Smooth muscle cell (in vitro differentiated cells): ENCODE results near the gene TCP11X2. TPM values are rescaled to one million over a fixed set of nuclear protein-coding genes. Genes with fewer than 3 reads are reported as not detected.

Experiments
- polyA plus RNA-seq: library from polyadenylated mRNA; unstranded; fragments of >200 nt; fragmentation: Nextera tagmentation; extraction: Ambion mirVana; gene quantifications from 2 replicates; pipeline ENCODE4 v1.2.1, GENCODE V29; 2016
- total RNA-seq: library from RNA; depleted of rRNA; stranded (reverse); fragments of >200 nt; gene quantifications from 2 replicates; pipeline ENCODE4 v1.2.3, GENCODE V29; 2014

TCP11X2 gene
- total and polyA plus RNA-seq, 2 experiments from 2014 or later, result not detected

Other genes starting within 250 kb of the TCP11X2 start
- gene NXF2, start 224.6 kb downstream of the TCP11X2 start, total RNA-seq, result not detected in 2 replicates
- gene NXF2, start 224.6 kb downstream of the TCP11X2 start, polyA plus RNA-seq, result not detected in 2 replicates
- gene NXF2B, start 31.8 kb downstream of the TCP11X2 start, total RNA-seq, result not detected in 2 replicates
- not detected in 2 replicates for gene NXF2B, start 31.8 kb downstream of the TCP11X2 start, polyA plus RNA-seq
- gene TMSB15A, start 44.9 kb upstream of the TCP11X2 start, total RNA-seq, result 12.8 and 21.6 TPM in 2 replicates
- 15.8 and 26.7 TPM in 2 replicates for gene TMSB15A, start 44.9 kb upstream of the TCP11X2 start, polyA plus RNA-seq
- 12.9 and 18.9 TPM in 2 replicates for gene ARMCX5, start 127.7 kb upstream of the TCP11X2 start, total RNA-seq
- 5.7 and 7.2 TPM in 2 replicates for gene ARMCX5, start 127.7 kb upstream of the TCP11X2 start, polyA plus RNA-seq
- 2.5 and 2.6 TPM in 2 replicates for gene GPRASP1, start 179.7 kb upstream of the TCP11X2 start, total RNA-seq
- gene GPRASP1, start 179.7 kb upstream of the TCP11X2 start, polyA plus RNA-seq, result 1.8 and 1.9 TPM in 2 replicates
- gene GPRASP2, start 240.6 kb upstream of the TCP11X2 start, total RNA-seq, result 16.5 and 17.7 TPM in 2 replicates
- gene GPRASP2, start 240.6 kb upstream of the TCP11X2 start, polyA plus RNA-seq, result 3.2 and 6.6 TPM in 2 replicates
- 3.2 and 3.9 TPM in 2 replicates for gene GPRASP3, start 248.9 kb upstream of the TCP11X2 start, total RNA-seq
- gene GPRASP3, start 248.9 kb upstream of the TCP11X2 start, polyA plus RNA-seq, result 2.0 TPM in 2 replicates